ENCODE results near the gene ZNF532. TPM values are rescaled to one million over a fixed set of nuclear protein-coding genes. Genes with fewer than 3 reads are reported as not detected.
"Not testable (repeated sequence)": the region's sequence is repeated elsewhere in the genome, so short reads cannot be mapped to it uniquely, and the experiment has no call there.

ZNF532 gene
- total RNA-seq, 2 donors from 2014 or later = 79.1 to 83.6 TPM

DNA sequence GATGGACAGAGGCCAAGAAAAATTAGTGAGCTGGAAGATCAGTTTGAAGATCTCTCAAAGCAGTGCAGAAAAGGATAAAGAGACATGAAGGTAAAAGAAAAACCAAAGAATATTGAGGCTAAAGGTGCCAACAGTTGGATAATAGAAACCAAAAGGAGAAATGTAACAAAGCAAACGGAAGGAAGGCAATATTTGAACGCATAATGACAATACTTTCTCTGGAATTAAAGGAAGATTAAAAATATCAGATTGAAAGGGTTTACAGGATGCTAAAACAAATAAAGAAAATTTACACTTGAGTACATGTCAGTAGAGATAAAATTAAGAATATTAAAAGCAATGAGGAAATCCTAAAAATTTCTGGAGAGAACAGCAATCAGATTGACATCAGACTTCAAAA lies 149.1 kb downstream of the ZNF532 start:
- intact Hi-C loops (cut with DNase I) = no loop called here
- DNase-seq (ENCODE audit: low spot score) = no peak

DNA sequence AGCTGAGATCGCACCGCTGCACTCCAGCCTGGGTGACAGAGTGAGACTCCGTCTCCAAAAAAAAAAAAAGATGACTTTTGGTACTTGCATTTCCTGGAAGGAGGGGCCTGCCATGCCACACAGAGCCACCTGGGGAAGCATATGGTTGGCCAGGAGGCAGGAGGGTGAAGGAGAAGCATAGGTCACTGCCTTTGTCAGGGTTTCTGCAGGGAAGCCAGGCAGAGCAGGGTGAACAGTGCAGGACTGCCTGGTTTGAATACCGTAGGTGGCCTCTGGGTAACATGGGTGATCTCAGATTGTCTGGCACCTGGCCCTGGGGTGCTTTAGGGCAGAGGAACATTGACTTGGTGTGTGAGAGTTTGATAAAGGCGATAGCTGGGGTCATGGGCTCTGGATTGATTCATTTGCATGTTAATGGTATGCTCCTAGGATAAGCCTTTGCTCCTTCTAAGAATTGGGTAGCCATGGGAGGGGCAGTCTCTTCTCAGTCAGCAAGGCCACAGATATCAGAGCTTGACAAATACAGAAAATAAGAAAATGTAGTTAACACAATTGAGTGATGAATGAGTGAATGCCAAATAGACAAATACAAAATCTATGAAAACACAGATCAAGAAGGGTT lies 151.0 kb downstream of the ZNF532 start:
- intact Hi-C loops (cut with DNase I) = no loop called here
- no peak for DNase-seq (ENCODE audit: low spot score)

DNA sequence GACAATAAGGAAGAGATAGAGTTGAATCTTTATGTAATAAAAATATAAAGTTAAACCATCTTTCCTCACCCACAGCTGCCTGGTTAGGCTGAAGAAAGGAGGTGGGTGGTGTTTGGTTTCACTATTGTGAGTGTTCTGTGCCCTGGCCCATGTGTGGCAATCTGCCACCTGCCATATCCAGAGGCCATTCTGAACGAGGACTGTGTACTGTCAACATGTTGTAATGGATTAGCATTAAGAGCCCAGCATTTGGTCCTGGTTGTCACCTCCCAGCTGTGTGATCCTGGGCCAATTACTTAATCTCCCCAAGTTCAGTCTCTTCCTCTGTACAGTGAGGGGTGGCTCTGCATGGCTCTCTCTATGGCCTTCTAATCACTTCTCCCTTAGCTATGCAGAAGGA lies 156.8 kb downstream of the ZNF532 start:
- intact Hi-C loops (cut with DNase I) = no loop called here
- DNase-seq (ENCODE audit: low spot score) = no peak

DNA sequence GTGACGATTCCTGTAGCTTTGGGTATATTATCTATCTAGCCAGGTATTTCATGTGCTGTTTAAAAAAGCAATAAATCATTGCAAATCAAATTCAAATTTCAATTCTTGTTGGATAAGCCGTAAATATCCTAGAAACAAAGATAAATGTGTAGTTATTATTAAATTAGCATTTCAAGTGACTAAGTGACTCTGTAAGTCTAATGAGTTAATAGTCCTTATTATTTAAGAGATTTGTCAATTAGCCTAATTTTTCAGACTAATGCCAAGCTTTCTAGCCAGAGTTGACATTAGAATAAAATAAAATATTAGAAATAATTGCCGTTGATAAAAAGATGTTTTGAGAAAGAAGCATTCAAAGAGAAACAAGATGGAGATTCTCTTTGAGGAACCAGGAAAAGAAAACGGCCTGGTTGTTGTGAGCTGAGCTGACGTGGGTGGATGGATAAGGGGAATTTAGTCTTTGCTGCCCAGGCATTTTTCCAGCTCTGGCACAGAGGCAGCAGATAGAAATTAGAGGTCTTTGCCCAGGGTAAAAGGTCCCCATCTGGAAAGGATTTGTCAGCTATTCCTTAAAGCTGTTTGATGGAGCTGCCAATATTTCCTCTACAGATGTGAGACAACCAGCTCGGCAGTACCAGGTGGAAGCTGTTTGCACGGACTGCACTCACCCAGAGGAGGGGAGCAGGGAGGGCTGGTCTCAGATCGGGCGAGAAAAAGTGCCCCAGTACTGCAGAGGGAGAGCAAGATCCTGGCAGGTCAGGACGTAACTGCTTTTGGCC lies 157.7 kb downstream of the ZNF532 start:
- DNase-seq (ENCODE audit: low spot score) = no peak
- intact Hi-C loops (cut with DNase I) = no loop called here

DNA sequence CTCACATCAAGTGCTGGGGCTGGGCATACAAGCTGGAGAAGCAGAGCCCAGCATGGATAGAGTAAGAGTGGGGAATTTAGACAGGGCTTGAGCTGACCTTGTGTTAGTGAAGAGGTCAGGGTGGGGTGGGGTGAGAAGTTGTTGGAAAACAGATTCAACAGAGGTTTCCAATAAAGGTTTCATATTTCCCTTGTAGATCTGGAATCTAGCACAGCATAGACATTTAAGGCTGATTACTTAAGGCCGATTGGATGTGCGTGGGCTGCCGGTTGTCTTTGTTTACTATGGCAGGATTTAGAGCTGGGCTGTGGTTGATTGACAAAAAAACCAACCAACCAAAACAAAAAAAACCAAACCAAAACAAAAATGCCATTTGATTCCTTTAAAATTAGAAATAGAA lies 160.2 kb downstream of the ZNF532 start:
- DNase-seq (ENCODE audit: low spot score) = no peak
- intact Hi-C loops (cut with DNase I) = no loop called here

DNA sequence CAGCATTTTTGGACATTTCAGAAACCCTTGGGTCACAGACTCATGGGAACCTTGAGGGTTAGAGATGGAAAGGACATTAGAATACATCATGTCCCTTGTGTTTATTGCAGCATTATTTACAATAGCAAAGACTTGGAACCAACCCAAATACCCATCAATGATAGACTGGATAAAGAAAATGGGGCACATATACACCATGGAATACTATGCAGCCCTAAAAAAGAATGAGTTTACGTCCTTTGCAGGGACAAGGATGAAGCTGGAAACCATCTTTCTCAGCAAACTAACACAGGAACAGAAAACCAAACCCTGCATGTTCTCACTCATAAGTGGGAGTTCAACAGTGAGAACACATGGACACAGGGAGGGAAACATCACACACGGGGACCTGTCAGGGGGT lies 160.9 kb downstream of the ZNF532 start:
- intact Hi-C loops (cut with DNase I); DNase-seq (ENCODE audit: low spot score): not testable (repeated sequence)

DNA sequence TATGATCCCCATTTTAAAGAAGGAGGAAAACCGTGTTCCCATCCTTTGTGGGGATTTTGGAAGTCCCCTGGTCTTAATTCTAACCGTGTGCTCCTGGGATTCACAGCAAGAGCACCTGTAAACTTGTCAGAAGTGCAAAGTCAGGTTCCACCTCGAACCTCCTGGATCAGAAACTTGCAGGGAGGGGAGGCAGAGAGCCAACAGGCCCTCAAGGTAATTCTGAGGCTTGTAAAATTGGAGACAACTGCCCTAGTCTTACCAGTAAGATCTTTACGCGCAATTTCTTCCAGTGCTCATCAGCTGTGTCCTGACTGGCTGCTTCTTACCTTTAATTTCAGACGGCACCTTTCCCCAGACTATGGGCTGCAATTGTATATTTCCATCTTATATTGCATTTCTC lies 161.7 kb downstream of the ZNF532 start:
- no peak for DNase-seq (ENCODE audit: low spot score)
- intact Hi-C loops (cut with DNase I) = no loop called here

DNA sequence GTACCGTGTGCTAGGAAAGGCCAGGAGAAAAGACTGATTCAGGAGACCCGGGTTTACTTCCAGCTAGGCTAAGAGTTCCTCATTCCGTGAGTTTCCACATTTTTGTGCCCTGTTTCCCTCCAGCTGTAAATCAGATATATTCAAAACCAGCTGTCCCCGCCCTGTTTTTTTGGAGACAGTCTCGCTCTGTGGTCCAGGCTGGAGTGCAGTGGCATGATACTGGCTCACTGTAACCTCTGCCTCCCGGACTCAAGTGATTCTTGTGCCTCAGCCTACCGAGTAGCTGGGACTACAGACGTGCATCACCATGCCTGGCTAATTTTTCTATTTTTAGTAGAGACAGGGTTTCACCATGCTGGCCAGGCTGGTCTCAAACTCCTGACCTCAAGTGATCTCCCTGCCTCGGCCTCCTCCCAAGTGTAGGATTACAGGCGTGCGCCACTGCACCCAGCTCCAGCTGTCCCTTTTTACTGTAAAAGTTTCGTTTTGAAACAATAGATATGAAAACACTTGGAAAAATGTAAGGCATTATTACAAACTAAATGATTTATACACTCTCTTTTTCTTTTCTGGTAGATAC lies 162.2 kb downstream of the ZNF532 start:
- intact Hi-C loops (cut with DNase I) = no loop called here

DNA sequence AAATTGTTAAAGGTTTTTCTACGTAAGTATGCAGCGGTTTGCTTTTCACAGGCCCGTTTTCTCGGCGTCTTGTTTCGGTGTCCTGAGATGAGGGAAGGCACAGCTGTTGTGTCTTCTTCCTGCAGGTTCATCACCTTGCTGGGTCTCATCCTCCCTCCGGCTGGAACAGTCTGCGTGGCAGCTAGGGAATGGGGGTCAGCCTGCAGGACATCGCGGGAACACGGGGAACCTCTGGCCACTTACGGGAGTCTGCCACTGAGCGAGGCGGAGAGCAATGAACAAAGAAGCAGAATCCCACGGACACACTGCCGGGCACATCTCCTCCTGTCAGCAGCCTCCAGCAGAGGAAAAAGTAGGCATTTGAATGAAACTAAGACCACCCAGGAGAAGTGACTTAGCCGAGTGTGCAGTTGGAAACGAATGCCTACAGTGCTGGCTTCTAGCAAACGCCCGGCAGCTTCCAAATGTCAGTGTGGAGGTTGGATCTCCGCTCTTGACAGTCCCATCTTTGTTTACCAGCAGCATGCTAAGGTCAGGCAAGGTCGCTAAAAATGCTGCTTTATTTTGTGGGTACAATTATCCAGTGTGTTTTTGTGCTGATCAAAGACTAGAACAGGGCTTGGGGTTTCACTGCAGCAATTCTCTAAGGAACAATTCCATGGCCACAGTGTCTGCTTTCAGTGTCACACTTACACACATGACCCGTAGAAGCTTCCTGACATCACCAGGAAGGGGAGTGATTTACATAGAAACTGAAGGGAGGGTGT lies 165.2 kb downstream of the ZNF532 start:
- intact Hi-C loops (cut with DNase I) = no loop called here
- no peak for DNase-seq (ENCODE audit: low spot score)

More for the DNA sequence above, 162.2 kb downstream of the ZNF532 start:
- DNase-seq (ENCODE audit: low spot score) = no peak

DNA sequence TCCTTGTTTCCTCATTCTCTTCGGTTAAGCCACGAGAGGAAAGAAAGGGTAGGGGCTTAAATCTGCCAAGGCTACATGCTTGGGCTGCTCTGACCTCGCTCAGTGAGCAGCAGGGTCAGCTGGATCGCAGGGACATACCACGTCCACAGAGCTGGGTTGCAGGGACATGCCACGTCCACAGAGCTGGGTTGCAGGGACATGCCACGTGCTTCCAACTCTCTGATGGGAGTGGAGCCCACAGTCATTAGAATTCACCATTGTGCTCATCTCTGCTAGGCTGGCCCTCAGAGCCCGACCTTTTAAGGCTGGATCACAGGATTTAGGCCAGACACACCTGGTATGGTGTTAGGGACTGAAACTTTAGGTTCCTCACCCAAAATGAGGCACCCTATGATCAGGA lies 167.6 kb downstream of the ZNF532 start:
- intact Hi-C loops (cut with DNase I) = no loop called here
- DNase-seq (ENCODE audit: low spot score) = no peak

DNA sequence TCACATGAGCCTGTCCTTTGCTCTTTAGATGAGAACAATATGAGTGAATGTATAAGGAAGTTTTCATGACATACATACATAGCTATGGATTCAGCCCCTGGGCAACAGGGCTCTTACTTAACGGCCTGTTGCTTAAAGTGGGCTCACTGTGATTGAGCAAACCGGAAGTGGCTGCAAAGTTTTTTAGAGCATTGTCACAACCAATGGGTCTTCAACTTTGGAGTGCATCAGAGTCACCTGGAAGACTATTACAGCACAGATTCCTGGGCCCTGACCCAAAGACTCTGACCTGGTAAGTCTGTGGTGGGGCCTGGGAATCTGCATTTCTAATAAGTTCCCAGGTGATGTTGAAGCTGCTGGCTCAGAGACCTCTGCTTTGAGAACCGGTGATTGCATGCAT lies 168.7 kb downstream of the ZNF532 start:
- intact Hi-C loops (cut with DNase I) = no loop called here
- DNase-seq (ENCODE audit: low spot score) = no peak

DNA sequence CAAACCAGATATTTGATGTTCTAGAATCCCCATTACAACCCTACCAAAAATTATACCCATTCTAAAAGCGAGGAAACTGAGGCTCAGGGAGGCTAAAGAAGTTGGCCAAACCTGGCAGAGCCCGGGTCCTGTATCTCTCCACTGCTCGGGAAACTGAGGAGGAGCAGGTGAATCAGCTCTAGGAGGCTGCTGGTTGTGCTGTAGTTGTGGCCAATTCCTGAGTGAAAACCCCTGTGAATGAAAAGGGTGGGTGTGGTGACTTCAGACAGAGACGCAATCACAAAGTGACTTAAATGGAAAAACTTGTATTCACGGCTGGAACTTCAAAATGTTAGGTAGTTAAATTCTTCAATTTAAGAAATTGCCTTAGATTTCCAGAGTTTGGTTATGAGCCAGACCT lies 169.3 kb downstream of the ZNF532 start:
- DNase-seq (ENCODE audit: low spot score) = no peak
- intact Hi-C loops (cut with DNase I) = no loop called here

DNA sequence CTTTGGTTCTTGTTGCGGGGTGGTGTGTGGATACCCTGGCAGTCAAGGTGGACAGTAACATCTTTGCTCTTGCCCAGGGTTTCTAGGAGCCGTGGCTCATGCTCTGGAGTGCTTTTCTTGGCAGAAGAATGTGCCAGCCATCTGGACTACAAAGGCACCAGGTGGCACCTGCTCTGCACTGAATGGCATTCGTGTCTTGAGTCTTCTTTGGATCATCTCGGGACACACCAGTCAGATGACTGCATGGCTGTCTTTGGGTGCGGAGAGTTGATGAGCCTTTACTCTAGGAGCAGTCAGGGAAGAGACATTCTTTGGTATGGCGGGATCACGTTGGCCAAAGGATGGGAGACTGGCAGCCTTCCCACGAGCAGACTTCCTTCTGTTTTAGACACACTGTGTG lies 170.9 kb downstream of the ZNF532 start:
- intact Hi-C loops (cut with DNase I) = no loop called here
- DNase-seq (ENCODE audit: low spot score) = no peak

Other genes with a start within 250 kb of the ZNF532 start
- gene ALPK2, start 235.8 kb upstream of the ZNF532 start, total RNA-seq = not detected
- gene MALT1, start 193.4 kb upstream of the ZNF532 start, total RNA-seq = 10 to 100 TPM; 12.8 to 19.1 TPM

Measured in posterior vena cava (tissue), 2 donors.